ENCODE results near the gene GYG2. TPM values are rescaled to one million over a fixed set of nuclear protein-coding genes. Genes with fewer than 3 reads are reported as not detected.

The GYG2 gene
- polyA plus RNA-seq, 1 donor, result 13.2 TPM

GRCh38 chrX:2867206-2867605, 38.5 kb downstream of the GYG2 start:
- no peak overlapping the region for H3K4me3 ChIP-seq (ENCODE audit: low read length)
- no peaks in the 10 kb centered on the region for H3K27me3 ChIP-seq (ENCODE audit: control insufficient read depth, insufficient read depth, low read length)
- DNase-seq, result no peak
- no CpG with 5 or more reads among the region's 7 CpGs for WGBS (ENCODE audit: insufficient coverage, low lambda C conversion rate)
- H3K27ac ChIP-seq (ENCODE audit: low read length), result no peak overlapping the region
- no peaks in the 10 kb centered on the region for H3K4me1 ChIP-seq (ENCODE audit: control insufficient read depth, insufficient read depth, low read length)
- H3K9me3 ChIP-seq (ENCODE audit: control insufficient read depth, low read depth, low read length), result no peaks in the 10 kb centered on the region
- no peaks in the 10 kb centered on the region for H3K36me3 ChIP-seq (ENCODE audit: control insufficient read depth, insufficient read depth, low read length)

- no peaks in the 10 kb centered on the region for H3K4me1 ChIP-seq (ENCODE audit: control insufficient read depth, insufficient read depth, low read length)
- no peaks in the 10 kb centered on the region for H3K9me3 ChIP-seq (ENCODE audit: control insufficient read depth, low read depth, low read length)
- H3K27me3 ChIP-seq (ENCODE audit: control insufficient read depth, insufficient read depth, low read length), result no peaks in the 10 kb centered on the region
- H3K27ac ChIP-seq (ENCODE audit: low read length), result no peak overlapping the region
- no peak overlapping the region for H3K4me3 ChIP-seq (ENCODE audit: low read length)
- no peaks in the 10 kb centered on the region for H3K36me3 ChIP-seq (ENCODE audit: control insufficient read depth, insufficient read depth, low read length)
- no peak for DNase-seq
Observed at GRCh38 chrX:2870650-2871049, 41.9 kb downstream of the GYG2 start.

GRCh38 chrX:2871831-2872230, 43.1 kb downstream of the GYG2 start:
- Histone ChIP-seq H3K9me3 (ENCODE audit: control insufficient read depth, low read depth, low read length) (no peaks in the 10 kb centered on the region), H3K4me3 (ENCODE audit: low read length) (no peak overlapping the region), H3K4me1 (ENCODE audit: control insufficient read depth, insufficient read depth, low read length) (no peaks in the 10 kb centered on the region), H3K27ac (ENCODE audit: low read length) (no peak overlapping the region), H3K27me3 (ENCODE audit: control insufficient read depth, insufficient read depth, low read length) (no peaks in the 10 kb centered on the region), H3K36me3 (ENCODE audit: control insufficient read depth, insufficient read depth, low read length) (no peaks in the 10 kb centered on the region)
- WGBS (ENCODE audit: insufficient coverage, low lambda C conversion rate), result no CpG with 5 or more reads among the region's 2 CpGs
- DNase-seq, result no peak

- Histone ChIP-seq H3K27me3 (ENCODE audit: control insufficient read depth, insufficient read depth, low read length) (no peaks in the 10 kb centered on the region), H3K4me3 (ENCODE audit: low read length) (no peak overlapping the region), H3K9me3 (ENCODE audit: control insufficient read depth, low read depth, low read length) (no peaks in the 10 kb centered on the region), H3K36me3 (ENCODE audit: control insufficient read depth, insufficient read depth, low read length) (no peaks in the 10 kb centered on the region), H3K4me1 (ENCODE audit: control insufficient read depth, insufficient read depth, low read length) (no peaks in the 10 kb centered on the region), H3K27ac (ENCODE audit: low read length) (no peak overlapping the region)
- DNase-seq, result no peak
- WGBS (ENCODE audit: insufficient coverage, low lambda C conversion rate), result no CpG with 5 or more reads among the region's 7 CpGs
Observed at GRCh38 chrX:2872671-2873277, 44.0 kb downstream of the GYG2 start.

- Histone ChIP-seq H3K9me3 (ENCODE audit: control insufficient read depth, low read depth, low read length) (no peaks in the 10 kb centered on the region), H3K4me1 (ENCODE audit: control insufficient read depth, insufficient read depth, low read length) (no peaks in the 10 kb centered on the region), H3K27me3 (ENCODE audit: control insufficient read depth, insufficient read depth, low read length) (no peaks in the 10 kb centered on the region), H3K36me3 (ENCODE audit: control insufficient read depth, insufficient read depth, low read length) (no peaks in the 10 kb centered on the region), H3K27ac (ENCODE audit: low read length) (no peak overlapping the region), H3K4me3 (ENCODE audit: low read length) (no peak overlapping the region)
- no CpG with 5 or more reads among the region's 5 CpGs for WGBS (ENCODE audit: insufficient coverage, low lambda C conversion rate)
- DNase-seq, result no peak
Observed at GRCh38 chrX:2874222-2875135, 45.7 kb downstream of the GYG2 start.

GRCh38 chrX:2875136-2875481, 46.4 kb downstream of the GYG2 start:
- no CpG with 5 or more reads among the region's 3 CpGs for WGBS (ENCODE audit: insufficient coverage, low lambda C conversion rate)
- H3K4me1 ChIP-seq (ENCODE audit: control insufficient read depth, insufficient read depth, low read length), result no peaks in the 10 kb centered on the region
- DNase-seq, result no peak
- no peaks in the 10 kb centered on the region for H3K9me3 ChIP-seq (ENCODE audit: control insufficient read depth, low read depth, low read length)
- no peaks in the 10 kb centered on the region for H3K27me3 ChIP-seq (ENCODE audit: control insufficient read depth, insufficient read depth, low read length)
- H3K4me3 ChIP-seq (ENCODE audit: low read length), result no peak overlapping the region
- H3K27ac ChIP-seq (ENCODE audit: low read length), result no peak overlapping the region
- no peaks in the 10 kb centered on the region for H3K36me3 ChIP-seq (ENCODE audit: control insufficient read depth, insufficient read depth, low read length)

GRCh38 chrX:2875798-2876399, 47.2 kb downstream of the GYG2 start:
- WGBS (ENCODE audit: insufficient coverage, low lambda C conversion rate), result 100% methylated on average over 3 of the region's 6 CpGs
- DNase-seq, result no peak
- H3K27me3 ChIP-seq (ENCODE audit: control insufficient read depth, insufficient read depth, low read length), result no peaks in the 10 kb centered on the region

GRCh38 chrX:2878563-2878962, 49.8 kb downstream of the GYG2 start:
- H3K27ac ChIP-seq (ENCODE audit: low read length), result no peak overlapping the region
- H3K36me3 ChIP-seq (ENCODE audit: control insufficient read depth, insufficient read depth, low read length), result peaks cover 3% of the 10 kb centered on the region
- H3K4me3 ChIP-seq (ENCODE audit: low read length), result no peak overlapping the region
- H3K9me3 ChIP-seq (ENCODE audit: control insufficient read depth, low read depth, low read length), result no peaks in the 10 kb centered on the region
- H3K4me1 ChIP-seq (ENCODE audit: control insufficient read depth, insufficient read depth, low read length), result no peaks in the 10 kb centered on the region
- WGBS (ENCODE audit: insufficient coverage, low lambda C conversion rate), result no CpG with 5 or more reads among the region's 2 CpGs
- no peak for DNase-seq
- H3K27me3 ChIP-seq (ENCODE audit: control insufficient read depth, insufficient read depth, low read length), result no peaks in the 10 kb centered on the region

More at GRCh38 chrX:2875798-2876399, 47.2 kb downstream of the GYG2 start:
- Histone ChIP-seq H3K4me3 (ENCODE audit: low read length) (no peak overlapping the region), H3K9me3 (ENCODE audit: control insufficient read depth, low read depth, low read length) (no peaks in the 10 kb centered on the region), H3K27ac (ENCODE audit: low read length) (no peak overlapping the region), H3K4me1 (ENCODE audit: control insufficient read depth, insufficient read depth, low read length) (no peaks in the 10 kb centered on the region), H3K36me3 (ENCODE audit: control insufficient read depth, insufficient read depth, low read length) (no peaks in the 10 kb centered on the region)

GRCh38 chrX:2879670-2880069, 50.9 kb downstream of the GYG2 start:
- H3K36me3 ChIP-seq (ENCODE audit: control insufficient read depth, insufficient read depth, low read length), result peaks cover 3% of the 10 kb centered on the region
- H3K9me3 ChIP-seq (ENCODE audit: control insufficient read depth, low read depth, low read length), result no peaks in the 10 kb centered on the region
- 83% methylated on average over 1 of the region's 1 CpG for WGBS (ENCODE audit: insufficient coverage, low lambda C conversion rate)
- DNase-seq, result no peak
- H3K27ac ChIP-seq (ENCODE audit: low read length), result no peak overlapping the region
- H3K27me3 ChIP-seq (ENCODE audit: control insufficient read depth, insufficient read depth, low read length), result no peaks in the 10 kb centered on the region
- no peaks in the 10 kb centered on the region for H3K4me1 ChIP-seq (ENCODE audit: control insufficient read depth, insufficient read depth, low read length)
- no peak overlapping the region for H3K4me3 ChIP-seq (ENCODE audit: low read length)

GRCh38 chrX:2883770-2884169, 55.0 kb downstream of the GYG2 start:
- no peak overlapping the region for H3K4me3 ChIP-seq (ENCODE audit: low read length)
- no peak for DNase-seq
- no peaks in the 10 kb centered on the region for H3K27me3 ChIP-seq (ENCODE audit: control insufficient read depth, insufficient read depth, low read length)
- peaks cover 3% of the 10 kb centered on the region for H3K36me3 ChIP-seq (ENCODE audit: control insufficient read depth, insufficient read depth, low read length)
- no peaks in the 10 kb centered on the region for H3K4me1 ChIP-seq (ENCODE audit: control insufficient read depth, insufficient read depth, low read length)
- no peaks in the 10 kb centered on the region for H3K9me3 ChIP-seq (ENCODE audit: control insufficient read depth, low read depth, low read length)
- WGBS (ENCODE audit: insufficient coverage, low lambda C conversion rate), result no CpG with 5 or more reads among the region's 14 CpGs
- H3K27ac ChIP-seq (ENCODE audit: low read length), result no peak overlapping the region
